NCI-H345 treated with DMSO at 0.1 percent for 48 hours (cell line): ENCODE measurements around the gene TMEM51.

ENCODE experiments used
- DNase-seq: peaks from one replicate; lab custom pipeline; 2025; ENCODE audit not compliant: unreplicated experiment; lab: John Stamatoyannopoulos, UW

TMEM51 gene

DNA sequence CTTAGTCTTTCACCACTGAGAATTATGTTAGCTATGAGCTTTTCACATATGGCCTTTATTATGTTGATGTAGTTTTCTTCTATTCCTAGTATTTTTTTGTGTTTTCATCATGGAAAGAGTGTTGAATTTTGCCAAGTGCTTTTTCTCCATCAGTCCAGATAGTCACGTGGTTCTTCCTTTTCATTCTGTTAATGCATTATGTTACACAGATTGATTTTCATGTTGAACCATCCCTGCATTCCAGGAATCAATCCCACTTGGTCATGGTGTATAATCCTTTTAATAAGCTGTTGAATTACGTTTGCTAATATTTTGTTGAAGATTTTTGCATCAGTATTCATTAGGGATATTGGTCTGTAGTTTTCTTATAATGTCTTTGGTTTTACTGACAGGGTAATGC is 111.2 kb downstream of the TMEM51 start:
- no peak for DNase-seq
